Ramos (cell line): Measurements from ENCODE around the gene ZNF74.
"Not testable (repeated sequence)": the region's sequence is repeated elsewhere in the genome, so short reads cannot be mapped to it uniquely, and the experiment has no call there.

Source experiments
- in situ Hi-C: fragments of 300-500 bp; cut with MboI; formaldehyde crosslinking; loops from one replicate; pipeline ENCODE4 v1.14.3; 2022; ENCODE audit warnings: low sequenced_read_pairs; ENCODE audit not compliant: unreplicated experiment

Gene ZNF74

DNA sequence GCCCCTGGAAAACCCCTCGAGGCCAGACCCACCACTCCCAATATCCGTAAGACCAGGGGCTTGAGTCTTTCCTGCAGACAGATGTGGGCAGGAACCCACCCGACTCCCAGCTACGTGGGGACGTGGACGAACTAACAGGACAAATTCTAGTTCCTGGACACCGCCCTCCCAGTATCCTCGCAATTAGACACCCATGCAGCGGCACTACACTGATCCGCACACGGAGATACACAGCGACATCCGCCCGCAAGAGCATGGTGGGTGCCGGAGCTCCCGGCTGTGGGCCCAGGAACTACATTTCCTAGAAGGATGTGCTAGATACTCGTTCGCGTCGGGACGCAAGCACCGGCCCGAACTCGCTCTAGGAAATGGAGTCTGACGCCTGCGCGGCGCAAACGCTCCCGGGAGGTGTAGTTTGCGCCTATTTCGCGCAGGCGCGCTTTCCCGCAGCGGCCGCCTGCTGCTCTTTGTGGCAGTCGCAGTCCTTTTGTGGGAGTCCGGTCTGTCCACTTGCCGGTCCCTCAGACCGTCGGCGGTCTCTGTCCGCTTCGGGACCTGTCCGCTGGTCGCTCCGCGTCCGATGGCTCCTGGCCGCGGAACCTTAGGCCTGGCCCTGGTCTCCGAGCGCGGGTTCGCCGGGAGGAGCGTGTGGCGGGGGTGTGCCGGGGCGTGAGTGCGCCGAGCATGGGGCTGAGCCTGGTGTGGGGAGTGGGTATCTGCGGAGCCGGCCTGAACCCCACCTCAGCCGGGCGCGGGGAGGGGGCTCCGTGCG, at the start of gene ZNF74:
ZNF74 (plus strand) TSS at position 447 of the 772 bp plus-strand sequence. CDS start 478 bp downstream, outside the sequence.
- in situ Hi-C loops = no loop called here

GRCh38 chr22:20346553-20346952, 47.4 kb upstream of the ZNF74 start:
- in situ Hi-C loops = not testable (repeated sequence)

DNA sequence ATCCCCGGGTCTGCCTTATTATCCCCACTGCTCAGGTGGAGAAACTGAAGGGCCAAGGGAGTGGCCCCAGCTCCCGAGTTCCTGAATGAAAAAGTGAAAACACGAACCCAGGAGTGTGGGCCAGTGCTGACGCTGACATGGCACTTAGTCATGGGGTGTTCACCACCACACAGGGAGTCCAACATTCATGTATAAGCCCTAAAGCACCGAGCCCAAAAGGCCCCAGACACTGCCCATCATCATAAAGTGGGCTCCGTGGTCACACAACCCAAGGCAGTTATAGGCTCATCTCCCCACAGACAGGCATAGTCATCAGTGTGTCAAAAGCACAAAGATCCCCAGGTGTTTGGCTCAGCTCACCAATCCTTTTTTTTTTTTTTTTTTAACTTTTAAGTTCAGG, 41.4 kb upstream of the ZNF74 start:
- in situ Hi-C loops = not testable (repeated sequence)

GRCh38 chr22:20354238-20354975, 39.5 kb upstream of the ZNF74 start:
- in situ Hi-C loops = no loop called here

- in situ Hi-C loops = not testable (repeated sequence)
These were observed 37.9 kb upstream of the ZNF74 start for GRCh38 chr22:20355939-20356636.

GRCh38 chr22:20356906-20357305, 37.0 kb upstream of the ZNF74 start:
- in situ Hi-C loops = not testable (repeated sequence)

GRCh38 chr22:20357967-20358366, 36.0 kb upstream of the ZNF74 start:
- in situ Hi-C loops = not testable (repeated sequence)

- in situ Hi-C loops = not testable (repeated sequence)
These were observed 35.3 kb upstream of the ZNF74 start for GRCh38 chr22:20358503-20359239.

- in situ Hi-C loops = not testable (repeated sequence)
These were observed 33.7 kb upstream of the ZNF74 start for GRCh38 chr22:20360261-20360660.

DNA sequence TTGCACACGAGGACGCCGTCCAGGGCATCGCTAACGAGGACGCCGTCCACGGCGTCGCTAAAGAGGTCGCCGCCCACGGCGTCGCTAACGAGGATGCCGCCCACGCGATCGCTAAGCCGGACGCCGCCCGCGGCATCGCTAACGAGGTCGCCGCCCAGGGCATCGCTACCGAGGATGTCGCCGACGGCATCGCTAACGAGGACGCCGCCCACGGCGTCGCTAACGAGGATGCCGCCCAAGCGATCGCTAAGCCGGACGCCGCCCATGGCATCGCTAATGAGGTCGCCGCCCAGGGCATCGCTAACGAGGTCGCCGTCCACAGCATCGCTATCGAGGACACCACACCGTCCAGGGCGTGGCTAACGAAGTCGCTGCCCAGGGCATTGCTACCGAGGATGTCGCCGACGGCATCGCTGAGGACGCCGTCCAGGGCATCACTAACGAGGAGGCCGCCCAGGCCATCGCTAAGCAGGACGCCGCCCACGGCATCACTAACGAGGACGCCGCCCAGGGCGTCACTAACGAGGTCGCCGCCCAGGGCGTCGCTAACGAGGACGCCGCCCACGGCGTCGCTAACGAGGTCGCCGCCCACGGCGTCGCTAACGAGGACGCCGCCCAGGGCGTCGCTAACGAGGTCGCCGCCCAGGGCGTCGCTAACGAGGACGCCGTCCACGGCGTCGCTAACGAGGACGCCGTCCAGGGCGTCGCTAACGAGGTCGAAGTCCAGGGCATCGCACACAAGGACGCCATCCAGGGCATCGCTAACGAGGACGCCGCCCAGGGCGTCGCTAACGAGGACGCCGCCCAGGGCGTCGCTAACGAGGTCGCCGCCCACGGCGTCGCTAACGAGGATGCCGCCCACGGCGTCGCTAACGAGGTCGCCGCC, 32.8 kb upstream of the ZNF74 start:
- in situ Hi-C loops = not testable (repeated sequence)

GRCh38 chr22:20361752-20362229, 32.2 kb upstream of the ZNF74 start:
- in situ Hi-C loops = not testable (repeated sequence)

DNA sequence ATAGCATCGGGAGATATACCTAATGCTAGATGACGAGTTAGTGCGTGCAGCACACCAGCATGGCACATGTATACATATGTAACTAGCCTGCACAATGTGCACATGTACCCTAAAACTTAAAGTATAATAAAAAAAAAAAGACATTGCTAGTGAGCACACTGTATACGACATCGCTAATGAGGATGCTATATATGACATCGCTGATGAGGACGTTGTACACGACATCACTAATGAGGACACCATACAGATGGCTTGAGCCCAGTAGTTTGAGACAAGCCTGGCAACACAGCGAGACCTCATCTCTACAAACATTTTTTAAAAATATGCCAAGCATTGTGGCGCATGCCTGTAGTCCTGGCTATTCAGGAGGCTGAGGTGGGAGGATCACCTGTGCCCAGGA, 31.5 kb upstream of the ZNF74 start:
- in situ Hi-C loops = not testable (repeated sequence)

DNA sequence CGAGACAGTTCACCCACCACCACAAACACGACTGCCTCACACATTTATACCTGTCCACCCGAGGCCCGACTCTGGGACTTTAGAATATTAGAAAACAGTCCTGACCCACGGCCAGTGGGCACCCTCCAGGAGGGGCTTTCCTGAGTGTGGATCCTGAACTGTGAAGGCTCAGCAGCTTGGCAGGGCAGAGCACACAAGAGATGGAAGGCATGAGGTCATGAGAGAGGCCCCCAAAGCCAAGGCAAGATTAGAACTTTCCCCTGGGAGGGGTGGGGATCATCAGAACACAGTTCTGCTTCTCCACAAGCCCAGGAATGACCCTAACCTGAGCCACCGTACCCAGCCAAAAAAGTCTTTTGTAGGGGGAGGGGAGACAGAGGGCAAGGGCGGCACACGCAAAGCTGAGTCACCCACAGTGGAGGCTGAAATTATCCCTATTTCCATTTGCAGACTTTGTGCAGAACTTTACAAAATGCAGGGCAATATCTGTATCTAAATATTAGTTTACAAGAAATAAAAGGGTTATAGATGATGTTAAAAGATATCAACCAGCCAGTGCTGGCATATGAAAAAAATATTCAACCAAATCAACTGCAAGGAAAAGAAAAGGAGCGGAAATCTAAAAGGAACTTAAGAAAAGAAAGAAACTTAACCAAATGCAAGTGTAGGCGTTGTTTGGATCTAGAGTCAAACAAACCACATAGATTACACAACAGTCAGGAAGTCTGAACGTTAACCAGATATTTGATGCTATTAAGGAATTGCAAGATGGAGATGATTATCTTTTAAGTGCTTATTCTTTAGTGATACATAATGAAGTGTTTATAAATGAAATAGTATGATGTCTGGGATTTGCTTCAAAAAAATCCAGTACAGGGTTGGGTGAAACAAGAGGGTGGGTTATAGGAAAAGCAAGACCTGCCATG, 29.4 kb upstream of the ZNF74 start:
- in situ Hi-C loops = not testable (repeated sequence)

DNA sequence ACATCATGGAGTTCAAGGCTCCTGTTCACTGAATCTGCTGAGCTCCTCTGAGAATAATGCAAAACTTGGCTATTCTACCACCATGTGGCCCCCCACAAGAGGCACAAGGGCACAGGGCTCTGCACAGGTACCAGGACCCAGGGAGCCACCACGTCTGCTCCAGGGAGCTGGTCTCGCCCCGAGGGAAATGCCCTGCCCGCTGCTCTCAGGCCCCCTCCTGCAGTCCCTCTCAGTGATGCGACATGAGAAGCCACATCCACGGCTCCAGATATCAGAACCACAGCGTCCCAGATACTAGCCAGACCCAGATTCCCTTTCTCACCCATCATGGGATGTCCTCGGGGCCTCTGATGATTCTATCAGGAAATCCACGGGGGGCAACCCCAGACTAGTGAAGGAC, 27.1 kb upstream of the ZNF74 start:
- in situ Hi-C loops = not testable (repeated sequence)

DNA sequence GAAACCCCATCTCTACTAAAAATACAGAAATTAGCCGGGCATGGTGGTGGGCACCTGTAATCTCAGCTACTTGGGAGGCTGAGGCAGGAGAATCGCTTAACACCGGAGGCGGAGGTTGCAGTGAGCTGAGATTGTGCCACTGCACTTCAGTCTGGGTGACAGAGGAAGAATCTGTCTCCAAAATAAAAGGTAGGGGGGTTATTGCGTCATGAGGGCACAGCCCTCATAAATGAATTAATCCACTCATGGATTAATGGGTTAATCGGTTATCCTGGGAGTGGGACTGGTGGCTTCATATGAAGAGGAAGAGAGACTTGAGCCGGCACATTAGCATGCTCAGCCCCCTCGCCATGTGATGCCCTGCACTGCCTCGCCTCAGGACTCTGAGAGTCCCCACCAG, 25.1 kb upstream of the ZNF74 start:
- in situ Hi-C loops = not testable (repeated sequence)

- in situ Hi-C loops = not testable (repeated sequence)
These were observed 22.3 kb upstream of the ZNF74 start for GRCh38 chr22:20371687-20372086.

DNA sequence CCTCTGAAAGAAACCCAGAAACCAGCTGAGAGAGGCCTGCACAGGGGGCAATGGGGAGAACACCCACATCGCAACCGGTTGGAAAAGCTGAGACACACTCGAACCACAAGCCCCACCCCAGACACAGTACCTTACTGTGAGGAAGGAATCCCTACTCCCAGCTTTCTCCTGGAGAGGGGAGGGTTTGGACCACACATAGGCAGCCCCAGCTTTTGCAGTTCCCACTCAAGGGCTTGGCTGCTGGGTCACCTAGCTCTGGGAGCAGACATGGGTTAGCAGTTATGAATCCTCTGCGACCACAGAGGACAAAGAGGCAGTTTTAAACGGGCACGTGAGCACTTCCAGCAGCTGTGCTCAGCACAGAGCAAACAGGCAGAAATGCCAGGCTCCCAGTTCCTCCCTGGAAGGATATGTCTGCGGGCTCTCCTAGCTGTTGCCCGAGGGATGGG, 21.5 kb upstream of the ZNF74 start:
- in situ Hi-C loops = not testable (repeated sequence)

DNA sequence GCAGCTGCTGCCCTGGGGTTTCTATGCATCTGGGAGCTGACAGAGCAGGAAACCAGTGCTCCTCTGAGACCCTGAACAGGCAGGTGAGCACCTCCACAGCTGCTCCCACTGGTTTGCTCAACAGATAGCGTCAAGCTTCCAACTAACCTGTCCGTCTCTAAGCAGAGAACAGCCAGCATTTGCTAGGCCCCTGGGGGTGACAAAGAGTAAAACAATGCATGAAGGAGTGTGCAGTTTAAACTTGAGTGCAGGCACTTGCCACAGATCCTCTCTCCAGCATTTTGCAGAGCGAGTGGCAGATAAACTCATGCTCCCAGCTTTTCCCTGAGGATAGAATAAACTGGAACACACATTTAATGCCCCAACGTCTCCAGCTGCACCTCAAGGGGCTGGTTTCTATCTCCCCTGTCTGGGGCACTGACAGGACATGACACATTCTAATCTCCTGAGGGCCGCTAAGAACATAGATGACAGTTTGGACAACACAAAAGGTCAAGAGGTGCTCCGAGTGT, 20.7 kb upstream of the ZNF74 start:
- in situ Hi-C loops = not testable (repeated sequence)
